CD4-positive, alpha-beta T cell treated with Interleukin-17A for 4 hours (primary cell): ENCODE results near the gene PRR19.

Experiments
- DNase-seq: peaks from one replicate; pipeline ENCODE4 v3.0.0-alpha.2; 2020; ENCODE audit warnings: mixed read lengths

Gene PRR19

GRCh38 chr19:42352301-42353259 is 50.6 kb downstream of the PRR19 start:
- DNase-seq: no peak

DNA sequence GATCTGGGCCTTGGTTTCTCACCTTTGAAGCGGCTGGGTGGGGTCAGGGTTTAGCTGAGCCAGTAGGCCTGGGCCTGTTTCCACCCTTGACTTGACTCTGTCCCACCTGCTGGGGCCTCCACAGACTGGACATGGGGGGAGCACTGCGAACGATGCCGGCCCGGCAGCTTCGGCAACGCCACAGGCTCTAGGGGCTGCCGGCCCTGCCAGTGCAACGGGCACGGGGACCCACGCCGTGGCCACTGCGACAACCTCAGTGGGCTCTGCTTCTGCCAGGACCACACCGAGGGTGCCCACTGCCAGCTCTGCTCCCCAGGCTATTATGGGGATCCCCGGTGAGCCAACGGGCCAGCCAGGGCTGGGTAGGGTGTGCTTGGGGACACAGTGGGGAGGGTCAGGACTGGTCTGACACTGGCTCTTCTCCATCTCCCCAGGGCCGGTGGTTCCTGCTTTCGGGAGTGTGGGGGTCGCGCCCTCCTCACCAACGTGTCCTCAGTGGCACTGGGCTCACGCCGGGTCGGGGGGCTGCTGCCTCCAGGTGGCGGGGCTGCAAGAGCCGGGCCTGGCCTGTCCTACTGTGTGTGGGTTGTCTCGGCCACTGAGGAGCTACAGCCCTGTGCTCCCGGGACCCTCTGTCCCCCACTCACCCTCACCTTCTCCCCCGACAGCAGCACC is 51.5 kb downstream of the PRR19 start:
- DNase-seq: no peak

DNA sequence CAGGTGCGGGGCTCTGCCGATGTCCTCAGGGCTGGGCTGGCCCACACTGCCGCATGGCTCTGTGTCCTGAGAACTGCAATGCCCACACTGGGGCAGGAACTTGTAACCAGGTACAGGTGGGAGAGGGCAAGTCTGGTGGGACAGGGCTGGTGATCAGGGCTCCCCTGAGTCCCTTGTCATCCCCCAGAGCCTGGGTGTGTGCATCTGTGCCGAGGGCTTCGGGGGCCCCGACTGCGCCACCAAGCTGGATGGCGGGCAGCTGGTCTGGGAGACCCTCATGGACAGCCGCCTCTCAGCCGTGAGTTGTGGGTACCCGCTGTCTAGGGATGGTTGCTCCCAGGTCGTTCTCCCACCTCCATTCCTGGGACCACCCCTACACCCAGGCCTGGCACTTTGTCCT is 54.0 kb downstream of the PRR19 start:
- no peak for DNase-seq

DNA sequence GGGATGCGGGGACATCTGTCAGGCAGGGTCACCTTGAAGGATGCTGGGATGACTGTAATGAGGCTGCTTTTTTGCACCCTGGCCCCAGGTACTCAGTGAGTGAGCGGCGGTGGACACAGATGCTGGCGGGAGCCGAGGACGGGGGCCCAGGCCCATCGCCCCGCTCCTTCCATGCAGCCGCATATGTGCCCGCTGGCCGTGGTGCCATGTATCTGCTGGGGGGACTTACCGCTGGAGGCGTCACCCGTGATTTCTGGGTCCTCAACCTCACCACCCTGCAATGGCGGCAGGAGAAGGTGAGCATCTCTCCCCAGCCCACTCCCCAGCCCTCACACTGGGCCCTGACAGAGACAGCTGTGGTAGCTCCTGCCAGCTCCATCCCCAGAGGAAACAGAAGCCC is 54.8 kb downstream of the PRR19 start:
- DNase-seq: no peak

GRCh38 chr19:42357290-42357689 is 55.4 kb downstream of the PRR19 start:
- no peak for DNase-seq
